Kidney (tissue), 14 donors: ENCODE data around the gene RBM6. TPM values are rescaled to one million over a fixed set of nuclear protein-coding genes. Genes with fewer than 3 reads are reported as not detected.
"Not testable (repeated sequence)": the region's sequence is repeated elsewhere in the genome, so short reads cannot be mapped to it uniquely, and the experiment has no call there.

Source experiments
- DNase-seq, 5 donors: peaks; one replicate each; pipeline ENCODE4 v3.0.0-alpha.2; 2013 to 2020
- FAIRE-seq: peaks from 2 replicates; lab custom pipeline; 2012; peaks lifted over from hg19 to GRCh38; lab: Jason Lieb, UNC
- H3K27ac ChIP-seq, 2 donors: one replicate each; pipeline ENCODE4 v1.7.0; 2013; ENCODE audit warnings: low read depth in 2 of 2, low read length in 2 of 2, inconsistent platforms in 1 of 2
- H3K27me3 ChIP-seq: one replicate; pipeline ENCODE4 v1.7.1; 2013; ENCODE audit warnings: low read length, inconsistent platforms; ENCODE audit not compliant: control insufficient read depth, insufficient read depth
- H3K36me3 ChIP-seq, 3 donors: one replicate each; pipeline versions ENCODE4 v1.7.0 to v1.7.1; 2013; ENCODE audit warnings: low read length in 3 of 3, control low read depth in 1 of 3, inconsistent platforms in 1 of 3; ENCODE audit not compliant: insufficient read depth in 3 of 3, control insufficient read depth in 2 of 3
- H3K4me1 ChIP-seq, 3 donors: one replicate each; pipeline versions ENCODE4 v1.7.0 to v1.7.1; 2013; ENCODE audit warnings: low read length in 3 of 3, inconsistent platforms in 1 of 3, low read depth in 1 of 3; ENCODE audit not compliant: control insufficient read depth in 2 of 3, insufficient read depth in 2 of 3
- H3K4me3 ChIP-seq, 3 donors: one replicate each; pipeline versions ENCODE4 v1.7.0 to v1.8.1; 2013; ENCODE audit warnings: low read length in 3 of 3, control low read depth in 1 of 3, inconsistent platforms in 1 of 3
- H3K9ac ChIP-seq, 3 donors: one replicate each; pipeline versions ENCODE4 v1.7.0 to v1.7.1; 2013; ENCODE audit warnings: low read length in 3 of 3, control low read depth in 1 of 3, inconsistent platforms in 1 of 3
- H3K9me3 ChIP-seq, 3 donors: one replicate each; pipeline versions ENCODE4 v1.7.0 to v1.7.1; 2013; ENCODE audit warnings: low read length in 3 of 3, control low read depth in 1 of 3, inconsistent platforms in 1 of 3; ENCODE audit not compliant: control insufficient read depth in 2 of 3, insufficient read depth in 1 of 3
- intact Hi-C: fragments of 100-400 bp; cut with DNase I; formaldehyde crosslinking; loops from one replicate; pipeline ENCODE4 v1.11.1; 2022
- polyA plus RNA-seq: library from polyadenylated mRNA; stranded (reverse); fragments of 350-450 nt; fragmentation: Illumina TruSeq; extraction: RNeasy Lipid Tissue Mini Kit (QIAGEN cat#74804); gene quantifications from one replicate; pipeline ENCODE4 v1.2.3, GENCODE V29; 2014; ENCODE audit warnings: low read depth, low replicate concordance; ENCODE audit not compliant: insufficient read depth
- total RNA-seq: library from RNA; stranded (reverse); fragmentation: NEBNext Ultra II Directional; extraction: Animal tissue kit (Norgen Biotek cat#: 25700); gene quantifications from one replicate; pipeline ENCODE4 v1.2.1, GENCODE V29; 2021
- TF ChIP-seq, protein P1 (sequence below): IDR thresholded peaks from 3 replicates; pipeline ENCODE4 v1.5.1; 2012; ENCODE audit warnings: mild to moderate bottlenecking, moderate library complexity, borderline replicate concordance; ENCODE audit not compliant: insufficient read depth; ENCODE audit errors: extremely low read depth
- donor health status: control.
- donor health status: control.
- donor health status: control.
- donor health status: control.
- donor health status: control.
- donor health status: DM: yes; HTN: yes; CAD: no.
- donor health status: Normal renal cell carcinoma (clear cell type).

RBM6 gene
- total and polyA plus RNA-seq, 2 donors from 2014 or later, result 72.0 to 90.0 TPM

DNA sequence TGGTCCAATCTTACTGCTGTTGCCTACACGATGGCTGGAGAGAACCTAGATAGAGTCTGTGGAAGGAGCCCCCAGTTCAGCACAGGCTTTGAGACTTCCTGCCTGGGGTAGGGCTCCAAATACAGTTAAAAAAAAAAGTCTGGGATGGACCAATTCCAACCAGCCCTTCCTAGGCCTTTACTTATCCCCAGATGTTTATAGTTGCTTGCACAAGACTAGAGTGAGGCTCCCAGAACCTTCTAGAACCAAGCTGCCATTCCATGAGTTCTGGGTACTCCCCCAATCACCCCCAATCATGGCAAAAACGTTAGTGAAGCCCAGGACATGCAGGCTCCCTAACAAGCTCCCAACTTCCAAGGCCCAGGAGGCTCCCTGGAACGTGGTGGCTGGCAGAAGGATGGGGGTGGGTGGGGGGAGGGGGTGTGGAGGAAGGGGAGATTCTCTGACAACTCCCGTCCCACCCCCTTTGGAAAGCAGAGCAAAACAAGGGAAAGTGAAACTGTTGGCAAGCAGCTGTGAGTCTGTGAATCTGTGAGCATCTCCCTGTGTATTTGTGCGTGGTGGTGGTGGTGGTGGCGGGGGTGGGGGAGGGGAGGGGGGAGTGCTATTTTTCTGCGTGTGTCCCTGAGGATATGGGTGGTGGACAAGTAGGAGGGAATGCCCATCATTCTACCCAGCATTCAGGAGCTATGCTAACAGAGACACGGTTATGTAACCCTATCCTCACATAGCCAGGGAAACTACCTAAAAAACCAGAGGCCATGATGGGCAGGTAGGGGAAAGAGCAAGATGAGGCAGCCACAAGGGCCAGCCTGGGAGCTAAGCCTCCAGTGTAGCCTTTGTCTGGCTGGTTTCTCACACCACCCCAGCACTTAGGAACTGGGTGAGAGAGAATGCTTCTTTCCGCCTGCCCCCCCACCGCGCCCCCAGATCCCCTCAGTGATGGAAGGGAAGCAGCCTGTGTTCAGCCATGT, 38.3 kb upstream of the RBM6 start:
- H3K9ac ChIP-seq, result no peak overlapping the region
- H3K27me3 ChIP-seq, result no peaks in the 10 kb centered on the region
- no peak overlapping the region for H3K4me3 ChIP-seq
- TF ChIP-seq, protein P1, sequence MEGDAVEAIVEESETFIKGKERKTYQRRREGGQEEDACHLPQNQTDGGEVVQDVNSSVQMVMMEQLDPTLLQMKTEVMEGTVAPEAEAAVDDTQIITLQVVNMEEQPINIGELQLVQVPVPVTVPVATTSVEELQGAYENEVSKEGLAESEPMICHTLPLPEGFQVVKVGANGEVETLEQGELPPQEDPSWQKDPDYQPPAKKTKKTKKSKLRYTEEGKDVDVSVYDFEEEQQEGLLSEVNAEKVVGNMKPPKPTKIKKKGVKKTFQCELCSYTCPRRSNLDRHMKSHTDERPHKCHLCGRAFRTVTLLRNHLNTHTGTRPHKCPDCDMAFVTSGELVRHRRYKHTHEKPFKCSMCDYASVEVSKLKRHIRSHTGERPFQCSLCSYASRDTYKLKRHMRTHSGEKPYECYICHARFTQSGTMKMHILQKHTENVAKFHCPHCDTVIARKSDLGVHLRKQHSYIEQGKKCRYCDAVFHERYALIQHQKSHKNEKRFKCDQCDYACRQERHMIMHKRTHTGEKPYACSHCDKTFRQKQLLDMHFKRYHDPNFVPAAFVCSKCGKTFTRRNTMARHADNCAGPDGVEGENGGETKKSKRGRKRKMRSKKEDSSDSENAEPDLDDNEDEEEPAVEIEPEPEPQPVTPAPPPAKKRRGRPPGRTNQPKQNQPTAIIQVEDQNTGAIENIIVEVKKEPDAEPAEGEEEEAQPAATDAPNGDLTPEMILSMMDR, result no peak
- H3K9me3 ChIP-seq, result no peaks in the 10 kb centered on the region
- H3K36me3 ChIP-seq, result no peaks in the 10 kb centered on the region
- no peak for FAIRE-seq
- H3K4me1 ChIP-seq, result peaks cover 0 to 12% (median 9%) of the 10 kb centered on the region in 3 donors
- no peak for DNase-seq
- intact Hi-C loops, result no loop called here
- H3K27ac ChIP-seq, result peak overlapping the region in 1 of 2 donors; percentile 65

- Histone ChIP-seq H3K9me3 (no peaks in the 10 kb centered on the region), H3K4me1 (peaks cover 0 to 13% (median 10%) of the 10 kb centered on the region in 3 donors), H3K27me3 (no peaks in the 10 kb centered on the region), H3K27ac (no peak overlapping the region), H3K9ac (no peak overlapping the region), H3K36me3 (no peaks in the 10 kb centered on the region), H3K4me3 (no peak overlapping the region)
- TF ChIP-seq, protein P1, result no peak
- DNase-seq (no peak), FAIRE-seq (no peak)
- intact Hi-C loops, result no loop called here
Measured at GRCh38 chr3:49902511-49903345, 37.2 kb upstream of the RBM6 start.

DNA sequence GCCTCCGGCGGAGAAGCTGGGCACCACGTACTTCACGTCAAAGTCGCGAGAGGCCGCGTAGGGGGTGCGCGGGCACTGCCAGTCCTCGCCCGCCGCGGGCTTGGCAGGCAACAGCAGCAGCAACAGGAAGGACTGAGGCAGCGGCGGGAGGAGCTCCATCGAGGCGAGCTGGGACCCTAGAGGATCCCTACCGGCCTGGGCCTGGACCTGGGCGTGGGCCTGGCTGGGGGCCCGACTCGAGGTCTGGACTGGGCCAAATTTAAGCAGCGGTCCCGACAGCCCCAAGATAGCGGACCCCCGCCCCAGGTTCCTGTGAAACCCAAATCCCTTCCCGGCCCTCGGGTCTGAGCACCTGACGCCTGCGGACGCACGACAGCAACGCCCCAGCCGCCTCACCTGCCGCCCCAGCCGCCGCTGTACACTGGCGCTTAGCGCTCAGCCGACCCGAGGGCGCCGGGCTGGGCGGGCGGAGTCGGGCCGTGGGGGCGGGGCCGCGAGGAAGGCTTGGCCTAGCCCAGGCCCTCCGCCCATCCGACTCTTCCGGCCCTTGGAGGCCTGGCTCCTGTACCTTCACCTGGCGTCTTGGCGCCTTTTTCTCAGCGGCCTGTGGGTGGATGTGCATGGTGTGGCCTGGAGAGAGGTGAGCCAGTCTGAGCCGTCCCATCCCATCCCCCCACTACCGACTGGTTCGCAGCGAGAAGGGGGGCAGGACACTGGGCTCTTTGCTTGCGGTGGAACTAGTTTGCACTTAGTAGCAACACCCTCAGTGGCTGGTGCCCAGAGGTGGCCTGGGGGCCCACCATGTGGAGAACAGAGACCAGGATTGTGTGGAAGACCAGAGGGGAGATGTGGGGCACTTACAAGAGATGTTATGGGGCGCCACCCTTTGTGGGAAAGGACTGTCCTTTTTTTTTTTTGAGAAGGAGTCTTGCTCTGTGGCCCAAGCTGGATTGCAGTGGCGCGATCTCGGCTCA, 36.2 kb upstream of the RBM6 start, which contains the start of gene MST1R:
TSS of gene MST1R (minus strand) at position 423 of the 974 bp plus-strand sequence. CDS start at position 159, 264 bp downstream.
- peak within 1 kb of the TSS in 1 of 3 donors; percentile 51 for H3K9ac ChIP-seq
- H3K27ac ChIP-seq, result no peak within 1 kb of the TSS
- H3K4me3 ChIP-seq, result peak within 1 kb of the TSS; percentile 34 to 59 (median 48)
- intact Hi-C loops, result no loop called here
- H3K9me3 ChIP-seq, result no peaks in the 10 kb centered on the region
- FAIRE-seq (no peak), DNase-seq (peak; percentile 75 to 95 (median 89))
- H3K4me1 ChIP-seq, result peaks cover 0 to 13% (median 10%) of the 10 kb centered on the region in 3 donors
- TF ChIP-seq, protein P1, result no peak
- no peaks in the 10 kb centered on the region for H3K27me3 ChIP-seq
- no peaks in the 10 kb centered on the region for H3K36me3 ChIP-seq

GRCh38 chr3:49904448-49904847, 35.5 kb upstream of the RBM6 start:
- H3K9me3 ChIP-seq, H3K4me3 ChIP-seq, H3K36me3 ChIP-seq, intact Hi-C loops, DNase-seq, FAIRE-seq, H3K27ac ChIP-seq, H3K9ac ChIP-seq, H3K27me3 ChIP-seq: not testable (repeated sequence)
- peaks cover 0 to 13% (median 10%) of the 10 kb centered on the region in 3 donors for H3K4me1 ChIP-seq
